Measurements from ENCODE around the gene SYNJ1. TPM values are rescaled to one million over a fixed set of nuclear protein-coding genes. Genes with fewer than 3 reads are reported as not detected.
"Not testable (repeated sequence)": the region's sequence is repeated elsewhere in the genome, so short reads cannot be mapped to it uniquely, and the experiment has no call there.

SYNJ1 gene, protein sequence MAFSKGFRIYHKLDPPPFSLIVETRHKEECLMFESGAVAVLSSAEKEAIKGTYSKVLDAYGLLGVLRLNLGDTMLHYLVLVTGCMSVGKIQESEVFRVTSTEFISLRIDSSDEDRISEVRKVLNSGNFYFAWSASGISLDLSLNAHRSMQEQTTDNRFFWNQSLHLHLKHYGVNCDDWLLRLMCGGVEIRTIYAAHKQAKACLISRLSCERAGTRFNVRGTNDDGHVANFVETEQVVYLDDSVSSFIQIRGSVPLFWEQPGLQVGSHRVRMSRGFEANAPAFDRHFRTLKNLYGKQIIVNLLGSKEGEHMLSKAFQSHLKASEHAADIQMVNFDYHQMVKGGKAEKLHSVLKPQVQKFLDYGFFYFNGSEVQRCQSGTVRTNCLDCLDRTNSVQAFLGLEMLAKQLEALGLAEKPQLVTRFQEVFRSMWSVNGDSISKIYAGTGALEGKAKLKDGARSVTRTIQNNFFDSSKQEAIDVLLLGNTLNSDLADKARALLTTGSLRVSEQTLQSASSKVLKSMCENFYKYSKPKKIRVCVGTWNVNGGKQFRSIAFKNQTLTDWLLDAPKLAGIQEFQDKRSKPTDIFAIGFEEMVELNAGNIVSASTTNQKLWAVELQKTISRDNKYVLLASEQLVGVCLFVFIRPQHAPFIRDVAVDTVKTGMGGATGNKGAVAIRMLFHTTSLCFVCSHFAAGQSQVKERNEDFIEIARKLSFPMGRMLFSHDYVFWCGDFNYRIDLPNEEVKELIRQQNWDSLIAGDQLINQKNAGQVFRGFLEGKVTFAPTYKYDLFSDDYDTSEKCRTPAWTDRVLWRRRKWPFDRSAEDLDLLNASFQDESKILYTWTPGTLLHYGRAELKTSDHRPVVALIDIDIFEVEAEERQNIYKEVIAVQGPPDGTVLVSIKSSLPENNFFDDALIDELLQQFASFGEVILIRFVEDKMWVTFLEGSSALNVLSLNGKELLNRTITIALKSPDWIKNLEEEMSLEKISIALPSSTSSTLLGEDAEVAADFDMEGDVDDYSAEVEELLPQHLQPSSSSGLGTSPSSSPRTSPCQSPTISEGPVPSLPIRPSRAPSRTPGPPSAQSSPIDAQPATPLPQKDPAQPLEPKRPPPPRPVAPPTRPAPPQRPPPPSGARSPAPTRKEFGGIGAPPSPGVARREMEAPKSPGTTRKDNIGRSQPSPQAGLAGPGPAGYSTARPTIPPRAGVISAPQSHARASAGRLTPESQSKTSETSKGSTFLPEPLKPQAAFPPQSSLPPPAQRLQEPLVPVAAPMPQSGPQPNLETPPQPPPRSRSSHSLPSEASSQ (N-terminal part only)
- 3.5 TPM for total RNA-seq

DNA sequence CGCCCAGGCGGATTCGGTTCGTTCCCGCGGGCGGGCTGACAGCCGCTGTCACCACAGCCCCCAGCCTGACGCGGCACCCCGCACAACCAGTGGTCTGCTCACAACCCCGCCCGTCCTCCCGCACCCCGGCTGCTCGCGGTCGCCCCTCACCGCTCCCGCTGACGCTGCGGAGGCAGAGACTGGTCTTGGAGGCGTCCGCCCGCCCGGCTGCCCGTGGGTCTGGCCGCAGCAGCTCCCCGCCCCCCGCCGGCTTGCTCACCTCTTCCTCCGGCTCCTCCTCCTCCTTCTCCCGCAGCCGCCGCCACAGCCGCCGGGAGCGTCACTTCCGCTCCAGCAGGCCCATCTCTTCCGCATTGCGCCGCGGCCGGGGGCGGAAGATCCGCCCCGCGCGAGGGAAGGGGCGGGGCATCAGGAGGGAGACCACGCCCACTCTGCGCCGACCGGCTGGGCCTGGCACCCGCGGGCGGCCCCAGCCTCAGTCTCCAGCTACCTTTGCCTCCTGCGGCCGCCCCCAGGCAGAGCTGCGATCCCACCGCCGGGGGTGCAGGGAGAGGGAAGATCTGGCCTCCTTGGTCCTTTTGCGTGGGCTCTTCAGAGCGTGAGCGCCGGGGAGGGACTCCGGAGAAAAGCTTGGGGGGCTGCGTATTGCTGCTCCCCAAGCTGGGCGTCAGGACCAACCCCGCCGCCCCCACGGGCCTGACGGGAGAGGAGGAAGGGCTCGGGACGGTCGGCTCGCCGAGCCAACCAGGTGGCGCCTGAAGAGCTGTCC, at the start of gene SYNJ1:
TSS of gene SYNJ1 (minus strand) at position 327 of the 769 bp plus-strand sequence. CDS start 1,118 bp downstream, outside the sequence.
- DNase-seq (ENCODE audit: low read depth in 2 of 3, low spot score in 2 of 3): peak; percentile 89 to 97 (median 96)

DNA sequence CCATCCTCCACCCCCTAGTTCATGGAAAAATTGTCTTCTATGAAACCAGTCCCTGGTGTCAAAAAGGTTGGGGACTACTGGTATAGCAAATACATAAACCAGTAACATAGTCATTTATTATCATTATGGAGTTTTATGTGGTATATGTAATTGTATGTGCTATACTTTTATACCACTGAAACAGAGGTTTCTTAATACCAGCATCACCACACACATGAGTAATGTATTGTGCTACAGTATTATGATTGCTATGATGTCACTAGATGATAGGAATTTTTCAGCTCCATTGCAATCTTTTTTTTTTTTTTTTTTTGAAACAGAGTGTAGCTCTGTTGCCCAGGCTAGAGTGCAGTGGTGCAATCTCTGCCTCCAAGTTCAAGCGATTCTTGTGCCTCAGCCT, 49.5 kb upstream of the SYNJ1 start:
- no peak for DNase-seq (ENCODE audit: low read depth in 2 of 3, low spot score in 2 of 3)

DNA sequence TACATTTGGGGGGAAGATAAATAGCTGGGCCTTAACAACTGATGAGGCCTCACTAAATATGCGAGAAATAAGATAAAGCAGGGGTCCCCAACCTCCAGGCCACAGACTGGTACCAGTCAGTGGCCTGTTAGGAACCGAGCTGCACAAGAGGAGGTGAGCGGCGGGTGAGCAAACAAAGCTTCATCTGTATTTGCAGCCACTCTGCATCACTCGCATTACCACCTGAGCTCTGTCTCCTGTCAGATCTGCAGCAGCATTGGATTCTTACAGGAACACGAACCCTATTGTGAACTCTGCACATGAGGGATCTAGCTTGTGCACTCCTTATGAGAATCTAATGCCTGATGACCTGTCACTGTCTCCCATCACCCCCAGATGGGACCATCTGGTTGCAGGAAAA, 48.9 kb upstream of the SYNJ1 start:
- no peak for DNase-seq (ENCODE audit: low read depth in 2 of 3, low spot score in 2 of 3)

DNA sequence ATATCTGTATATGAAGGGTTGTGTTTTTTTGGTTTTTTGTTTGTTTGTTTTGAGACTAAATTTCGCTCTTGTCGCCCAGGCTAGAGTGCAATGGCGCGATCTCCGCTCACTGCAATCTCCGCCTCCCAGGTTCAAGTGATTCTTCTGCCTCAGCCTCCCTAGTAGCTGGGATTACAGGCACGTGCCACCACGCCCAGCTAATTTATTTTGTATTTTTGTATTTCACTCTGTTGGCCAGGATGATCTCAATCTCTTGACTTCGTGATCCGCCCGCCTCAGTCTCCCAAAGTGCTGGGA, 45.2 kb upstream of the SYNJ1 start:
- DNase-seq (ENCODE audit: low read depth in 2 of 3, low spot score in 2 of 3): not testable (repeated sequence)

DNA sequence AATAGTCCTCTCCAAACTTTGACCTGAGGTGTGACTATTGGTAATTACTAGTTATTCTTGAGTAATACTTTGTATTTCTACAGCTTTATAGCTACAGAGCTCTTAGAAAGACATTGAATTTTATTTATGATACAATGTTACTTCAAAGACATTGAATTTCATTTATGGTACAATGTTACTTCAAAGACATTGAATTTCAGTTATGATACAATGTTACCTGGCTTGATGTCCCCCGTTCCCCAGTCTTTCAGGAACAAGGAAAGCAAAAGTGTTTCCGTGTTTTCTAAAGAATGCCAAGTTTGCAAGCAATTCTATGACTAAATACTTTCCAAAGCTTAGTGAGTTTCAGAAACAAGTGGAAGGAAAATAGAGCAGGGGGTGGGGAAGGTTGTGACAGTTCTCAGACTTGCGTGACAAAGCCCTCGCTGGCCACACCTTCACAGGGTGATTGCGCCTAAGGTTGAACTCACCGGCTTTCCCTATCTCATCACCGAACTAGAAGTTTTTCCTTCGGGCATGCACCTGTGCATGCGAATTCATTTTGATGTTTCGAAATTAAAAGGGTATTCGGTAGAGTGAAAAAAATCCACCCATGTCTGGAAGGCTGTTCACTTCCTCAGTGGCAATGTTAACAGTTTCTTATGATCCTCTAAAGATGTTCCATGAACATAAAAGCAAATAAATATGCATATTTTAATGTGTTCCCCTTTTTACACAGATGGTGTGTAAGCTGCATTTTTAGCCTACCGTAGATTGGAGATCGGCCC, 44.7 kb upstream of the SYNJ1 start:
- peak; percentile 17 to 50 (median 43) for DNase-seq (ENCODE audit: low read depth in 2 of 3, low spot score in 2 of 3)

DNA sequence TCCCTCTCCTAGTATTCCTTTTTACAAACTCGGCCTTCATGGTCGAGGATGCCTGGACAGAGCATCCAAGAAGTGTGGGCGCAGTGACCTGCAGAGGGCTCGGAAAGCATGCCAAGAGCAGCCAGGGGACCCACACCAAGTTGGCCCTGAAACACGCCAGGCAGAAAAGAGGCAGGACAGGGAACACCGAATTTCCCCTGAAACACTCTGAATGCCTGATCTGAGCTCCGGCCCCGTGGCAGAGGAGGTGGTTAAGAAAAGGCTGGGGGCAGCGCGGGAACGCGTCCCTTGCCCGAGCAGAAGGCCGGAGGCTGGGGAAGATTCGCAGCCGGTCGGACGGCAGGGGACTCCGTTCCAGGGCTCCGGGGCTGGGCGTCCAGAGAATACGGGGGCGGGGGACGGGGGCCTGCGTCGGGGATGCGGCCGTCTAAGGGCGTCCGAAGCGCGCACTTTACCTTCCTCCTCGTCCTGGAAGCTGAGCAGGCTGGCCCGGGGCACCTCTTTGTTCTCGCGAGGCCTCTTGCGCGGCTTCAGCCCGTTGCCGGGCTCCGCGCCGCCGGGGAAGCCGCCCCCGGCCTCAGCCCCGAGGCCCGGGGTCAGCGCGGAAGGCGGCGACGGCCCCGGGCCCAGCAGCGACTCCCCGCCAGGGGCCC, 43.2 kb upstream of the SYNJ1 start:
- DNase-seq (ENCODE audit: low read depth in 2 of 3, low spot score in 2 of 3): peak in 2 of 3 donors; percentile 65 to 73

DNA sequence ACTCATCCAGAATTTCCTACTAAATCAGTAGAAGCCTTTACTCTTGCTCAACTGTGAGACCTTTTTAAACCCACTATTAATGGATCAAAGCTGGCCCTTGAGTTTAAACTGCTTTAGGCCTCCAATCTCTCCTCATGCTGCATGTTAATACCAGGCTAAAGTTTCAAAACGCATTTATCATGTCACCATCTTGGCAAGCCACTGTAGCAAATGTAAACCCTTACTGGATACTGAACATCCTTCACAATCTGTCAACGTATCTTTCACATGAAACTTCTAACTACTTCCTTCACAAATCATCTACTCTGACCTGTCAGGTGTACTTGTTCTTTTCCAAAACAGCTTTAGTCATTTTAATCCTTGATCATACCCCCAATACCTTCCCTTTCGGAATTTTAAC, 40.7 kb upstream of the SYNJ1 start:
- no peak for DNase-seq (ENCODE audit: low read depth in 2 of 3, low spot score in 2 of 3)

DNA sequence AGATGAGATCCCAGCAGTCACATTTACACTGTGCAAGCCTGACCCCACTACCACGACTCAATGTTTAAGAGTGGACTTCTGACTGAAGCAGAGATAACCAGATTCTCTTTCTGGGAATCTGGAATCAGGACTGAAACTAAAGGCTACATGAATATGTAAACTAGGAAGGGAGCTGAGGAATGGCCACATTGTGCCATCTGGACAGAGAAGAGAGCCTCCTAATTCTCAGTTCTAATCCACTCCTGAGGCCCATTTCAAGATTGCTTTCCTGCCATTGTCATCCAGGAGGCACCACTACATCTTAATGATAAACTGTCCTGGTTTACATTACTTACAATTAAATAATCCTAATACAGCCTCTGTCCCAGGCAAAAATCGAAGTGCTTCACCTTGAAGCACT, 37.2 kb upstream of the SYNJ1 start:
- no peak for DNase-seq (ENCODE audit: low read depth in 2 of 3, low spot score in 2 of 3)

DNA sequence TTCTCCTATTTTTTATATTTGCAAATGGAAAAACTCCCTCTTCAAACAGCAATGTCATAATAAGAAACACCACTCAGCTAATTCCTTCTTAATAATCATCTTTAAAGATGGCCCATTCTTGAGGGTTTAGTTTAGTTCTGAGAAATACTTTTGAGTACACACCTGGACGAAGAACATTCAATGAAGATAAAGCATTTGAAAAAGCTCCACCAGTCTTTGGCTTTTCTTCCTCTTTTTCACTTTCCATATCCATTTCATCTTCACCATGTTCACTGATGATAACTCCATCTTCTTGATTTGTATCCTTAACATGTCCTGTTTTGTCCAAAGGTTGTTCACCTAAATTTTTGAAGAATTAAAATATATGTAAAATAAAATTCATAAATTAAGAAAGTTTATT, 36.4 kb upstream of the SYNJ1 start:
- no peak for DNase-seq (ENCODE audit: low read depth in 2 of 3, low spot score in 2 of 3)

DNA sequence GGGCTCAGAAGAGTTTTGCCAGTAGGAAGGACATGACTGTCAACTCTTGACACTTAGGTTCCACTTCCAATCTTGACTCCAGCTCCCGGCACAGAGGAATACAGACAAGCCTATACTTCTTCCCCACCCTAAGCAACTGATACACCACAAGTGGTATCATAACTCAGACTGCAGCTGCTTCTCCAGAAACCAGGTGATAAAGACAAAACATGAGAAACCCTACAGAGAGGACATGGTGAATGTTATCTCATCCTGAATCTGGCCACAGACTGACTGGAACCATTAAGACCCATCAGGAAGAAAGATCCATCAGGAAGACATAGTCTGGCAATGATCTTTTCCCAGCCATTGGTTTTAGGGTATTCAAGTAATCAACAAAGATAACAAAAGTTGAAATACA, 30.0 kb upstream of the SYNJ1 start:
- DNase-seq (ENCODE audit: low read depth in 2 of 3, low spot score in 2 of 3): no peak

DNA sequence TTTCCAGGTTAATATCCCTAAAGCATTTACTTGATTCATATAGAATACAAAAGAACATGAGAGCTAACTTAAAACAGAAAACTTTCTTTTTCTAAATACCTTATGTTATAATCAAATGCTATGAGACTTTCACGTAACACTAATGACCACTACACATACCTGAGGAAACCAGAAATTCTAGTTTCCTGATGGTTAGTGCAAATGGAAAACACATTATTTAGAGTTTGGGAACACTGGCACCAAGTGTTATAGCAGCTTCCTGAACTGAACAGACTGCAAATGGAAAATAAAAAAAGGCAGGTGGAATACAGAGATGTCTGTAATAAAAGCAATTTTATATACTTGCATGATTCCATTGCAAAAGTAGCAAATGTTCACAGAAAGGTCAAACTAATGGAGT, 28.3 kb upstream of the SYNJ1 start:
- no peak for DNase-seq (ENCODE audit: low read depth in 2 of 3, low spot score in 2 of 3)

DNA sequence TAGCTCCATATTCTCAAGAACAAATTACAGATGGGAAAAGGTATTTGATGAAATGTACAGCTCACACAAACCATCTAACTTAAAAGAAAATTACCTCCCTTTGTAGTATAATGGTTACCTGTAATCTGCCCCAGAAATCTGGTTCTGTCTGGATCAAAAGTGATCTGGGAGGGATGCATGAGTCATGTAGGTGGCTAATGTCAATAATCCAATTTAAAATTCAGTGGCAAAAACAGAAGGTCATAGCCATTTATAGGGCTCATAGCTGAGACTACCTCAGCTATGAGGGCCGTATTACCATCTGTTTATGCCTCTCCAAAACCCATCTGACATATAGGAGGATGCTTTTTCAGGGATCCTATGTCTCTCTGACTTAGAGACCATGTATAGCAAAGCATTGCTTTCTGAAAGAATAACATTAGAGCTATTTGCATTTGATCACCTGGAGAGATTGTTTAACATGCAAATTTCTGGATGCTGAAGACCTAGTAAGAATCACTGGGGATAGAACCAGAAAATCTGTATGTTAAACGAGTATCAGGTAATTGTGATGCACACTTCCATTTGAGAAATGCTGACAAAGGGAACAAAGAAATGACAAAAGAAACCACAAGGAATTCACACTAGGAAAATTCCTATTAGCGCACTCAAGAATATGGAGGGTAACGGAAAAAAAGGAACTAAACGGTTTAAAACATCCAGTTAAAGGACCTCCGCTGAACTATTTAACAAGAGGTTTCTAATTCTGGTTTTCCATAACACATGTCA, 26.2 kb upstream of the SYNJ1 start:
- DNase-seq (ENCODE audit: low read depth in 2 of 3, low spot score in 2 of 3): no peak

DNA sequence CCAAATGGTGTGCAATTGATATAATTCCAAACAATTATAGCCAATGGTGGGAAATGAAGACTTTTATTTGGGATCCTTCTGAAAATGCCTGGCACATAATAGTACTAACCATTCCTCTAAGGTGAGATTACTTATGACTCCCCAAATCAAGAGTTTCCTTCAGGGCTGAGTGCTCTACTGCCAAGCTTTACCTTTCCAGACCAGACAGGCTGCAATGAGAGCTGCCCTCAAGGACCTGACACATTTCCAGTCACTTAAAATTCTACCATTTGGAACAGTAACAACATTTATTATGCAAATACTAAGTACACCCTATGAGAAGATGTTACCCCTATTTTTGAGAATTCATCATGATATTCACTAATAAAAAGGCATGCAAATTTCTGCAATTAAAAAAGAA, 22.6 kb upstream of the SYNJ1 start:
- DNase-seq (ENCODE audit: low read depth in 2 of 3, low spot score in 2 of 3): no peak

DNA sequence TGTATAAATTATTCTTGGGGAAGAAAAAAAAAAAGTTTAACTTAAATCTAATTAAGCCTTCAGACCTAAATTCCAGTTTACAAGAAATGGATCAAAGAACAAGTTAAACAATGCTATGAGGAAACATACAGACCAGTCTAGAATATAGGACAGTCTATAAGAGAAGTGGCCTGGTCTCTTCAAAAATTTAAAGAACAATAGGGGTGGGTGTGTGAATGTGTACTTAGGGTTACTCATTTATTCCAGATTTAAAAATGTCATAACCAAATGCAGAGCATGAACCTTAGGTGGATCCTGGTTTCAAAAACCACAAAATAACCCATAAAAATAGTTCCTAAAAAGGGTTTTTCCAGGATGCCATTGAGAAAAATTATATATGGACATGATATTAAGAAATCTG, 21.8 kb upstream of the SYNJ1 start:
- DNase-seq (ENCODE audit: low read depth in 2 of 3, low spot score in 2 of 3): no peak

DNA sequence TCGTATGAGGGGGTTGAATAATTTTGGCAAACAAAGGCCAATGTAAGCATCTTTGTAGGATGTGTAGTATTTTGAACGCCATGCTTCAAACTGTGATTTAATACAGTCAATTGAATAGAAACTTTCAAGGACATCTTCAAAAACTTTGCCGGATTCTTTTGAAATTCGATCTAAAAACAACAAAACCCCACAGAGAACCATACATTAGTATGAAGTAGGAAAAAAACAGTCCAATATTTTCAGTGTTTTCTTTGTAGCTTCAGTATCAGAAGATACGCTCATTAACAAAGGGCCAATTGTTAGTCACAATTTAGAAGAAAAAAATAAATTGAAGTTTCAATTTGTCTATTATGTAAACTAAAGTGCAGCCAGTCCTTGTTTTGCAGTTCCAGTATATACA, 20.7 kb upstream of the SYNJ1 start:
- DNase-seq (ENCODE audit: low read depth in 2 of 3, low spot score in 2 of 3): no peak

DNA sequence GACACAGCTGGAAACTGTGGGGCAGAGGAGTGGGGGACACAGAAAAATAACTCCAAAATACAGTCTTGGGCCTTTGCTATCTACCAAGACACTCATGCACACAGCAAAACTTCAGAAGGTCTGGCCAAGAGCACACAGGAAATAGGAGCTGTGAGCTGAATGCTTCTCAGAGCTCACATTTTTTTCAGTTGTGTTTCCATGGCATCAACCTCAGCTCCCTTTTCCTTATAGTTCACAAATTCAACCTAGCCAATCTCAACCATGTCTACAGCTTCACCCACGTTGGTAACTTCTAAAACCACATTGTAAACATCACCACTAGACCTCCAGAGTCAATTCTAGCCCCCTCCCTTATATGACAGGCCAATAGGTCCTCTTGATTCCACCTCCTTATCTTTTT, 19.6 kb upstream of the SYNJ1 start:
- no peak for DNase-seq (ENCODE audit: low read depth in 2 of 3, low spot score in 2 of 3)

DNA sequence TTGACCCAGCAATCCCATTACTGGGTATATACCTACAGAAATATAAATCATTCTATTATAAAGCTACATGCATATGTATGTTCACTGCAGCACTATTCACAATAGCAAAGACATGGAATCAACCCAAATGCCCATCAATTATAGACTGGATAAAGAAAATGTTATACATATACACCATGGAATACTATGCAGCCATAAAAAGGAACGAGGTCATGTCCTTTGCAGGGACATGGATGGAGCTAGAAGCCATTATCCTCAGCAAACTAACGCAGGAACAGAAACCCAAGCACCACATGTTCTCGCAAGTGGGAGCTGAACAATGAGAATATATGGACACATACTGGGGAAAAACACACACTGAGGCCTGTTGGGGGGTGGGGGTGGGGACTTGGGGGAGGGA, 18.9 kb upstream of the SYNJ1 start:
- not testable (repeated sequence) for DNase-seq (ENCODE audit: low read depth in 2 of 3, low spot score in 2 of 3)

DNA sequence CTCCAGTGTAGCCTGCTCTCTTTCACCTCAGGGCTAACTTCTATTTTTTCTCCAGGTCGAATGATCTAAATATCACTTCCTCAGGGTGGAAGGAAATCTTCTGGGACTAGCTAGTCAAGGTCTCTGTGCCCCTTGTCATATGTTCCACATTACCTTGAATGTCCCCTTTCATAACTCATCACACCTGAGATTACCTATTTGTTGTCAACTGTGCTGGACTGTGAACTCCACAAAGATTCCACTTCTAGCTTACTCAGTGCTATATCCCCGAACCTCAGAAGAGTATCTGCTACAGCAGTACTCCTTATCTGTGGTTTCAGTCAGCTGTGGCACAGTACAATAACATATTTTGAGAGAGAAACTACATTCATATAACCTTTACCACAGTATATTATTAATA, 14.6 kb upstream of the SYNJ1 start:
- DNase-seq (ENCODE audit: low read depth in 2 of 3, low spot score in 2 of 3): no peak
